ENCODE results near the gene PAH. TPM values are rescaled to one million over a fixed set of nuclear protein-coding genes. Genes with fewer than 3 reads are reported as not detected.

PAH gene
- total and polyA plus RNA-seq, 2 of the 8 experiments (the other 6 are each of a cell fraction or from before 2014, with no cell fraction given), result 3.9 to 9.0 TPM

- no peaks in the 10 kb centered on the region for H4K20me1 ChIP-seq (replicated peaks in 1 of 2; ENCODE audit: control insufficient read depth in 1 of 2, insufficient read depth in 2 of 2, low read length in 2 of 2)
- H3K4me2 ChIP-seq (ENCODE audit: insufficient read depth in 1 of 2, low read depth in 2 of 2, low read length in 2 of 2), result no peak overlapping the region
- H4K8ac ChIP-seq (ENCODE audit: extremely low read depth, insufficient read depth, low read length), result no peak overlapping the region
- no peaks in the 10 kb centered on the region for H3K79me2 ChIP-seq (ENCODE audit: control insufficient read depth in 1 of 2, insufficient read depth in 2 of 2, low read length in 2 of 2)
- H3K27ac ChIP-seq (ENCODE audit: low read depth, low read length), result no peak overlapping the region
- no peak overlapping the region for H2BK20ac ChIP-seq (ENCODE audit: low read length)
- H2BK5ac ChIP-seq (ENCODE audit: low read depth, low read length), result no peak overlapping the region
- no peaks in the 10 kb centered on the region for H3K36me3 ChIP-seq (ENCODE audit: control insufficient read depth in 2 of 4, insufficient read depth in 4 of 4, low read length in 3 of 4)
- no peak overlapping the region for H2AFZ ChIP-seq (ENCODE audit: low read length)
- TF ChIP-seq, protein P1, sequence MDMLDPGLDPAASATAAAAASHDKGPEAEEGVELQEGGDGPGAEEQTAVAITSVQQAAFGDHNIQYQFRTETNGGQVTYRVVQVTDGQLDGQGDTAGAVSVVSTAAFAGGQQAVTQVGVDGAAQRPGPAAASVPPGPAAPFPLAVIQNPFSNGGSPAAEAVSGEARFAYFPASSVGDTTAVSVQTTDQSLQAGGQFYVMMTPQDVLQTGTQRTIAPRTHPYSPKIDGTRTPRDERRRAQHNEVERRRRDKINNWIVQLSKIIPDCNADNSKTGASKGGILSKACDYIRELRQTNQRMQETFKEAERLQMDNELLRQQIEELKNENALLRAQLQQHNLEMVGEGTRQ (IDR thresholded peaks at IDR 0.05; ENCODE audit: low read length), result no peak
- no peak for TF ChIP-seq ZNF274 (IDR thresholded peaks at IDR 0.05; ENCODE audit: borderline replicate concordance, extremely low read depth, low read length)
- TF ChIP-seq TEAD4 (IDR thresholded peaks at IDR 0.05; ENCODE audit: low read depth, low read length), result no peak
- no peak for TF ChIP-seq CTBP2 (IDR thresholded peaks at IDR 0.05; ENCODE audit: borderline replicate concordance, insufficient read depth, insufficient read length, low read length)
- TF ChIP-seq SIX5 (IDR thresholded peaks at IDR 0.05; ENCODE audit: low read depth, low read length), result no peak
- TF ChIP-seq TBP (IDR thresholded peaks at IDR 0.05; ENCODE audit: low read depth, low read length), result no peak
- no peak for TF ChIP-seq SIN3A (conservative IDR thresholded peaks at IDR 0.05 in 1 of 2, IDR thresholded peaks at IDR 0.05 in 1 of 2; ENCODE audit: low read depth in 1 of 2, low read length in 2 of 2)
- TF ChIP-seq TAF7 (optimal IDR thresholded peaks at IDR 0.05; ENCODE audit: borderline replicate concordance, low read depth, low read length), result no peak
- no peak for TF ChIP-seq RFX5 (IDR thresholded peaks at IDR 0.05; ENCODE audit: borderline replicate concordance, low read depth, low read length)
- H3K9ac ChIP-seq (replicated peaks in 1 of 4; ENCODE audit: extremely low read depth in 1 of 4, low read depth in 3 of 4, low read length in 3 of 4), result no peak overlapping the region
- POLR2A ChIA-PET (ENCODE audit: partially characterized antibody), result no interaction called here
- H3K4me1 ChIP-seq (replicated peaks in 1 of 4; ENCODE audit: control insufficient read depth in 3 of 4, insufficient read depth in 4 of 4, low read length in 3 of 4), result no peaks in the 10 kb centered on the region
- no peaks in the 10 kb centered on the region for H3K9me3 ChIP-seq (ENCODE audit: insufficient read depth in 2 of 2, low read depth in 1 of 2, low read length in 1 of 2)
- H3K18ac ChIP-seq (ENCODE audit: extremely low read depth, low read length), result no peak overlapping the region
- H3K56ac ChIP-seq (replicated peaks; ENCODE audit: insufficient read length, low read depth, low read length), result no peak overlapping the region
- no peak overlapping the region for H4K5ac ChIP-seq (ENCODE audit: insufficient read length, low read depth, low read length)
- no peak overlapping the region for H2AK5ac ChIP-seq (ENCODE audit: low read depth, low read length)
- WGBS, 2 experiments (ENCODE audit: extremely low coverage in 1 of 2, insufficient coverage in 1 of 2, insufficient read length in 1 of 2, insufficient replicate concordance in 2 of 2, low coverage in 1 of 2, low lambda C conversion rate in 2 of 2, missing lambda C conversion rate in 1 of 2), result 89% methylated on average over 1 of the region's 1 CpG; no CpG with 5 or more reads in 1 of the 2 experiments
- no peak overlapping the region for H4K91ac ChIP-seq (replicated peaks; ENCODE audit: insufficient read length, low read length)
- H3K23me2 ChIP-seq (ENCODE audit: low read depth, low read length), result no peaks in the 10 kb centered on the region
- no peak overlapping the region for H2BK120ac ChIP-seq (replicated peaks; ENCODE audit: low read depth, low read length)
- no peaks in the 10 kb centered on the region for H3K27me3 ChIP-seq (replicated peaks in 1 of 4; ENCODE audit: control insufficient read depth in 3 of 4, extremely low read depth in 1 of 4, insufficient read depth in 3 of 4, low read length in 3 of 4)
- CTCF ChIA-PET (ENCODE audit: partially characterized antibody), result interaction anchor here (0.9 to 2.4 kb wide), 4 partner anchors 20 to 646 kb away, joined by 3 to 6 read pairs (median 3); no protein-coding TSS in a partner anchor
- no peak overlapping the region for H3K4me3 ChIP-seq (ENCODE audit: extremely low read depth in 1 of 4, insufficient read depth in 2 of 4, low read depth in 3 of 4, low read length in 4 of 4)
- H3K14ac ChIP-seq (ENCODE audit: insufficient read length), result no peak overlapping the region
- DNase-seq (ENCODE audit: low read depth in 1 of 2, low spot score in 2 of 2) (no peak), FAIRE-seq (no peak)
- no peak overlapping the region for H2BK15ac ChIP-seq (ENCODE audit: low read length)
- H3K79me1 ChIP-seq (ENCODE audit: low read depth, low read length), result no peaks in the 10 kb centered on the region
- H2BK12ac ChIP-seq (ENCODE audit: low read depth, low read length), result no peak overlapping the region
- H3K23ac ChIP-seq (ENCODE audit: insufficient read length), result no peak overlapping the region
- H3K4ac ChIP-seq (replicated peaks; ENCODE audit: insufficient read length, low read depth, low read length), result no peak overlapping the region
These were observed 13.6 kb downstream of the PAH start for GRCh38 chr12:102903337-102904007.

All from H1 (cell line).